ENCODE measurements around the gene SLC39A13. TPM values are rescaled to one million over a fixed set of nuclear protein-coding genes. Genes with fewer than 3 reads are reported as not detected.

Gene SLC39A13
- total RNA-seq, 1 experiment from 2014 or later: 50.2 TPM

DNA sequence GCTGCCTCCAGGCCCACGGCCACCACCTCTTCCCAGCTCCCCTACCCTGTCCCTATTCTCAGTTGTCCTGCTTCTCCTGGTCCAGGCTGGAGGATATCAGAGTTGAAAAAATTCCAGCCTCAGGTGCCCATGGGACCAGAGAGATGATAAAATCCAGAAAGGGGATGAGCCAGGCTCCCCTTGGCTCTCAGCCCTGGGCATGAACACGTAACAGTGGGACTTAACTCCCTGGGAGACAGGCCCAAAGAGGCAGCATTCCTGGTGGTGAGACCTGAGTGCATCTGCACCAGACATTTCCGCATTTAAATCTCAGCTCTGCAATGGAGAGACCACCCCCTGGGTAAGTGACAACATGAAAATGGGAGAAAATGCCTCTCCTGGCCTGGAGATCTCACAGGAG lies 10.4 kb upstream of the SLC39A13 start:
- ATAC-seq (no peak), DNase-seq (ENCODE audit: low read depth, low spot score) (no peak)
- no peaks in the 10 kb centered on the region for H3K9me3 ChIP-seq (ENCODE audit: control insufficient read depth, insufficient read depth, low read depth, low read length)
- no TSS peak for BruUV-seq (replicated peaks)
- H3K36me3 ChIP-seq (ENCODE audit: control insufficient read depth, insufficient read depth, low read length): no peaks in the 10 kb centered on the region
- in situ Hi-C loops (cut with HindIII; ENCODE audit: low pct_unique_long_range_greater_than_20kb, low sequenced_read_pairs): no loop called here
- H3K27me3 ChIP-seq (ENCODE audit: control insufficient read depth, insufficient read depth, low read length): no peaks in the 10 kb centered on the region
- no peak for TF ChIP-seq TCF7L2 (IDR thresholded peaks at IDR 0.05; ENCODE audit: low read depth, low read length)
- TF ChIP-seq POLR2AphosphoS5 (IDR thresholded peaks at IDR 0.05; ENCODE audit: low read depth, low read length): no peak
- TF ChIP-seq, protein P1, sequence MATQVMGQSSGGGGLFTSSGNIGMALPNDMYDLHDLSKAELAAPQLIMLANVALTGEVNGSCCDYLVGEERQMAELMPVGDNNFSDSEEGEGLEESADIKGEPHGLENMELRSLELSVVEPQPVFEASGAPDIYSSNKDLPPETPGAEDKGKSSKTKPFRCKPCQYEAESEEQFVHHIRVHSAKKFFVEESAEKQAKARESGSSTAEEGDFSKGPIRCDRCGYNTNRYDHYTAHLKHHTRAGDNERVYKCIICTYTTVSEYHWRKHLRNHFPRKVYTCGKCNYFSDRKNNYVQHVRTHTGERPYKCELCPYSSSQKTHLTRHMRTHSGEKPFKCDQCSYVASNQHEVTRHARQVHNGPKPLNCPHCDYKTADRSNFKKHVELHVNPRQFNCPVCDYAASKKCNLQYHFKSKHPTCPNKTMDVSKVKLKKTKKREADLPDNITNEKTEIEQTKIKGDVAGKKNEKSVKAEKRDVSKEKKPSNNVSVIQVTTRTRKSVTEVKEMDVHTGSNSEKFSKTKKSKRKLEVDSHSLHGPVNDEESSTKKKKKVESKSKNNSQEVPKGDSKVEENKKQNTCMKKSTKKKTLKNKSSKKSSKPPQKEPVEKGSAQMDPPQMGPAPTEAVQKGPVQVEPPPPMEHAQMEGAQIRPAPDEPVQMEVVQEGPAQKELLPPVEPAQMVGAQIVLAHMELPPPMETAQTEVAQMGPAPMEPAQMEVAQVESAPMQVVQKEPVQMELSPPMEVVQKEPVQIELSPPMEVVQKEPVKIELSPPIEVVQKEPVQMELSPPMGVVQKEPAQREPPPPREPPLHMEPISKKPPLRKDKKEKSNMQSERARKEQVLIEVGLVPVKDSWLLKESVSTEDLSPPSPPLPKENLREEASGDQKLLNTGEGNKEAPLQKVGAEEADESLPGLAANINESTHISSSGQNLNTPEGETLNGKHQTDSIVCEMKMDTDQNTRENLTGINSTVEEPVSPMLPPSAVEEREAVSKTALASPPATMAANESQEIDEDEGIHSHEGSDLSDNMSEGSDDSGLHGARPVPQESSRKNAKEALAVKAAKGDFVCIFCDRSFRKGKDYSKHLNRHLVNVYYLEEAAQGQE (IDR thresholded peaks at IDR 0.05; ENCODE audit: insufficient read depth in 1 of 2, low read depth in 2 of 2, low read length in 1 of 2): no peak
- TF ChIP-seq SIN3A (IDR thresholded peaks at IDR 0.05; ENCODE audit: borderline replicate concordance, insufficient read depth, low read depth, low read length): no peak
- TF ChIP-seq, protein P2, sequence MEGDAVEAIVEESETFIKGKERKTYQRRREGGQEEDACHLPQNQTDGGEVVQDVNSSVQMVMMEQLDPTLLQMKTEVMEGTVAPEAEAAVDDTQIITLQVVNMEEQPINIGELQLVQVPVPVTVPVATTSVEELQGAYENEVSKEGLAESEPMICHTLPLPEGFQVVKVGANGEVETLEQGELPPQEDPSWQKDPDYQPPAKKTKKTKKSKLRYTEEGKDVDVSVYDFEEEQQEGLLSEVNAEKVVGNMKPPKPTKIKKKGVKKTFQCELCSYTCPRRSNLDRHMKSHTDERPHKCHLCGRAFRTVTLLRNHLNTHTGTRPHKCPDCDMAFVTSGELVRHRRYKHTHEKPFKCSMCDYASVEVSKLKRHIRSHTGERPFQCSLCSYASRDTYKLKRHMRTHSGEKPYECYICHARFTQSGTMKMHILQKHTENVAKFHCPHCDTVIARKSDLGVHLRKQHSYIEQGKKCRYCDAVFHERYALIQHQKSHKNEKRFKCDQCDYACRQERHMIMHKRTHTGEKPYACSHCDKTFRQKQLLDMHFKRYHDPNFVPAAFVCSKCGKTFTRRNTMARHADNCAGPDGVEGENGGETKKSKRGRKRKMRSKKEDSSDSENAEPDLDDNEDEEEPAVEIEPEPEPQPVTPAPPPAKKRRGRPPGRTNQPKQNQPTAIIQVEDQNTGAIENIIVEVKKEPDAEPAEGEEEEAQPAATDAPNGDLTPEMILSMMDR (IDR thresholded peaks at IDR 0.05): no peak
- POLR2A ChIA-PET: no interaction called here
- H3K4me1 ChIP-seq (ENCODE audit: control insufficient read depth, insufficient read depth, low read length): peaks cover 5% of the 10 kb centered on the region
- CTCF ChIA-PET: no interaction called here
- intact Hi-C loops (cut with micrococcal nuclease; ENCODE audit: unreplicated experiment): no loop called here
- no peak overlapping the region for H3K27ac ChIP-seq (ENCODE audit: low read length)
- H3K4me3 ChIP-seq (ENCODE audit: low read depth in 2 of 2, low read length in 2 of 2): no peak overlapping the region

DNA sequence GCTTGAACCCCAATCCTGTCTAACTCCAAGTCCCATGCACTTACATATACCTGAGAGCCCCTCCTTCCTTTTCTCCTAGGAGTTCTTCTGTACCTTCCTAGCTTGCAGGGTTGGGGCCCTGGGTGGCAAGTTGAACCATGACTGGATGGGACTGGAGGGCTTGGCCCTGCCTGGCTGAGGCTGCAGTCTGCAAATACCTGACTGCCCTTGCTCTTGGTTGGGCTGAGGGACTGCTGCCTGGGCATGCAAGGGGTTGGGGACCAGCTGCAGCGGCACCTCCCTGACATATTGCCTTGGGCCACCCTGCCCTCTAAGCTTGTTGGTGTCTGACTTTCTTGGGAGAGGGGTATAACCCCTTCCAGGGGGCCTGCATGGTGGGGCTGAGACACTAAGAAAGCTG lies 9.8 kb upstream of the SLC39A13 start:
- CTCF ChIA-PET: interaction anchor here (0.6 kb wide), 1 partner anchor 515 kb away, joined by 3 read pairs; no protein-coding TSS in a partner anchor
- ATAC-seq: no peak
- in situ Hi-C loops (cut with HindIII; ENCODE audit: low pct_unique_long_range_greater_than_20kb, low sequenced_read_pairs) (no loop called here), intact Hi-C loops (cut with micrococcal nuclease; ENCODE audit: unreplicated experiment) (no loop called here)
- POLR2A ChIA-PET: interaction anchor here (0.7 kb wide), 1 partner anchor 12 kb away, joined by 3 read pairs; no protein-coding TSS in a partner anchor
- H3K27ac ChIP-seq (ENCODE audit: low read length): no peak overlapping the region
- no peak overlapping the region for H3K4me3 ChIP-seq (ENCODE audit: low read depth in 2 of 2, low read length in 2 of 2)
- H3K9me3 ChIP-seq (ENCODE audit: control insufficient read depth, insufficient read depth, low read depth, low read length): no peaks in the 10 kb centered on the region
- no peaks in the 10 kb centered on the region for H3K36me3 ChIP-seq (ENCODE audit: control insufficient read depth, insufficient read depth, low read length)
- DNase-seq (ENCODE audit: low read depth, low spot score): no peak
- no peaks in the 10 kb centered on the region for H3K27me3 ChIP-seq (ENCODE audit: control insufficient read depth, insufficient read depth, low read length)
- BruUV-seq (replicated peaks): no TSS peak
- peaks cover 5% of the 10 kb centered on the region for H3K4me1 ChIP-seq (ENCODE audit: control insufficient read depth, insufficient read depth, low read length)
- TF ChIP-seq POLR2AphosphoS5 (IDR thresholded peaks at IDR 0.05; ENCODE audit: low read depth, low read length): no peak
- TF ChIP-seq, protein P1 (IDR thresholded peaks at IDR 0.05; ENCODE audit: insufficient read depth in 1 of 2, low read depth in 2 of 2, low read length in 1 of 2): no peak
